ENCODE data around the gene DDR1.
"Not testable (repeated sequence)": the region's sequence is repeated elsewhere in the genome, so short reads cannot be mapped to it uniquely, and the experiment has no call there.

DDR1 gene

GRCh38 chr6:30894381-30894780 lies 10.1 kb downstream of the DDR1 start:
- DNase-seq (ENCODE audit: low read depth), result no peak

GRCh38 chr6:30894935-30895334 lies 10.6 kb downstream of the DDR1 start:
- DNase-seq (ENCODE audit: low read depth), result no peak

- DNase-seq (ENCODE audit: low read depth), result no peak
These were observed 11.0 kb downstream of the DDR1 start for GRCh38 chr6:30895343-30895742.

DNA sequence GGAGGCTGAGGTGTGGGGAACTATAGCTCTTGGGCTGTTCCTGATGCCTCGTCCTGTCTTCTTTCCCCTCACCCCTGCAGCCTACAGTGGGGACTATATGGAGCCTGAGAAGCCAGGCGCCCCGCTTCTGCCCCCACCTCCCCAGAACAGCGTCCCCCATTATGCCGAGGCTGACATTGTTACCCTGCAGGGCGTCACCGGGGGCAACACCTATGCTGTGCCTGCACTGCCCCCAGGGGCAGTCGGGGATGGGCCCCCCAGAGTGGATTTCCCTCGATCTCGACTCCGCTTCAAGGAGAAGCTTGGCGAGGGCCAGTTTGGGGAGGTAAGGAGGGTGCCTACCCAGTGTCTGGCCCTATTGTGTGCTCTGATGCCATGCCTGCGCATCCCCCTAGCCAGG lies 12.2 kb downstream of the DDR1 start:
- no peak for DNase-seq (ENCODE audit: low read depth)

- DNase-seq (ENCODE audit: low read depth), result no peak
These were observed 13.6 kb downstream of the DDR1 start for GRCh38 chr6:30897882-30898281.

DNA sequence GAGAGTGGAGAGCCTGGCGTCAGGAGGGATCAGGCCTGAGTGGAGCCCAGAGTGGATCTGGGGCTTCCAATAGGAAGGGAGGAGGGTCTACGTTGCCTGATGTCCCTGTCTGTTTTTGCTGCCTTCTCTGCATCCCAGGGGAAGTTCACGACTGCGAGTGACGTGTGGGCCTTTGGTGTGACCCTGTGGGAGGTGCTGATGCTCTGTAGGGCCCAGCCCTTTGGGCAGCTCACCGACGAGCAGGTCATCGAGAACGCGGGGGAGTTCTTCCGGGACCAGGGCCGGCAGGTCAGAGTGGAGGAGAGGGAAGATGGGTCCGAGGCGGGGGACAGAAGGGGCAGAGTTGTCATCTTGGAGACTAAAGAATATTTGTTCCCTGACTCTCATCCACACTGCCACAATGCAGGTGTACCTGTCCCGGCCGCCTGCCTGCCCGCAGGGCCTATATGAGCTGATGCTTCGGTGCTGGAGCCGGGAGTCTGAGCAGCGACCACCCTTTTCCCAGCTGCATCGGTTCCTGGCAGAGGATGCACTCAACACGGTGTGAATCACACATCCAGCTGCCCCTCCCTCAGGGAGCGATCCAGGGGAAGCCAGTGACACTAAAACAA lies 14.5 kb downstream of the DDR1 start:
- DNase-seq (ENCODE audit: low read depth), result no peak

DNA sequence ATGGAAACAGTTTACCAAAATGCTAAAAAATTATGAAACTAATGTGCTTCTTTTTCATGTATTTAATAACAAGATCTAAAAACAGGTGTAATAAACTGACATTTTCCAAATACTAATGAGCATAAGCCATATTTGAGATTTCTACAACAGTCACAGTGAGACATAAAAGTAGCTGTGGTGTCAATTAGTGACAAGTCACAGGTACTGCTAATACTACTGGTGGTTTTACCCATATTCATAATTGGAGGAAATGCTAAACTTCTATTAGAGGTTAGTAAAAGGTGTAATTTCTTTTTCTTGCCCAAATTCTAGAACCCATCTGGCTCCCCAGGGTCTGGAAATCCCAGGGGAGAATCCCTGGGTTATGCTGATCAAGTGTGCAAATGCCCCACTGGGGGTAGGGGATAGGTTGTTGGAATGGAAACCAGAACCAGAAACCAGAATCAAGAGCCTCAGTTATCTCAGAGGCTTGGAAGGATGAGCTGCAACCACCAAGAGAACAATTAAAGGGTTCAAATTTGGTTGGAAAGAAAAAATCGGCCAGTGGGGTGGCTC lies 16.6 kb downstream of the DDR1 start:
- no peak for DNase-seq (ENCODE audit: low read depth)

GRCh38 chr6:30901436-30901835 lies 17.1 kb downstream of the DDR1 start:
- no peak for DNase-seq (ENCODE audit: low read depth)

DNA sequence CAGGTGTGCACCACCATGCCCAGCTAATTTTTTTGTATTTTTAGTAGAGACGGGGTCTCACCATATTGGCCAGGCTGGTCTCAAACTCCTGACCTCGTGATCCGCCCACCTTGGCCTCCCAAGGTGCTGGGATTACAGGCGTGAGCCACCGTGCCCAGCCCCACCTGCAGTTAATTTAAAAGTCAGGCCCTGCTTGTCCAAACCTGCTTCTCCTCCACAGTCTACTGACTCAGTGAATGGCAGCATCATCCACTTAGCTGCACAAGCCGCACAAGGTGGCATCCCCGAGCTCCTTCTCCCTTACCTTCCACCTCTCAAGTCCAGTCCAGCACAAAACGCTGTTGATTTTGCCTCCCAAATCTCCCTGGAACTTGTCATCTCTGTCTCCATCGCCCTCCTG lies 17.9 kb downstream of the DDR1 start:
- not testable (repeated sequence) for DNase-seq (ENCODE audit: low read depth)

DNA sequence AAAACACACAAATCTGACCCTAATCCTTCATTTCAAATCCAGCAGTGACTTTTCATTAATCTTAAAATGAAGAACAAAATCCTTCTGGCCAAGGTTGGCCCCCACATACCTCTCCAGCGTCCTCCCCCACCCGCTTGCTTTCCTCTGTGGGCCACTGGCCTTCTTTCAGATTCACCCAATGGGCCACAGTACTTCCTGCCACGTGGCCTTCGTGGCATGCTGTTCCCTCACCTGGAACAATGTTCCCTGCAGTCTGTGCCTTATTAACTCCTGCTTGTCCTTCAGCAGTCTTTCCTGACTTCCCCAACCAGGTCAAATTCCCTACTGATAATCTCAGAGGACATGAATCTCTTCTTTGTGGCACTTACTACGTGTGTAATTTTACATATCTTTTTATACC lies 18.4 kb downstream of the DDR1 start:
- DNase-seq (ENCODE audit: low read depth), result no peak

- DNase-seq (ENCODE audit: low read depth), result no peak
These were observed 18.9 kb downstream of the DDR1 start for GRCh38 chr6:30903236-30903635.

DNA sequence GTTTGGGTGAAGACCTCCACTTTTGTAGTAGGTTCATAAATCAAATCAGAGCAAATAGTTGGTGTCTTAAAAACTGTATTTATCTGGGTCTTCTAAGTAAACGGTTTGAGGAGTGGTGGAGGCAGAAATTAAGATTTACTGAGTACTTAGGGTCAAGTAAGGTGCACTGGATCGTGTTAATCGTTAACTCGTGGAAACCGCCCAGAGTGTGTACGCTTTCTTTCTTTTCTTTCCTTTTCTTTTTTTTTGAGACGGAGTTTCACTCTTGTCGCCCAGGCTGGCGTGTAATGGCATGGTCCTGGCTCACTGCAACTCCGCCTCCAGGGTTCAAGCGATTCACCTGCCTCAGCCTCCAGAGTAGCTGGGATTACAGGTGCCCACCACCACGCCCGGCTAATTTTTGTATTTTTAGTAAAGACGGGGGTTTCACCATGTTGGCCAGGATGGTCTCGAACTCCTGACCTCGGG lies 23.0 kb downstream of the DDR1 start:
- DNase-seq (ENCODE audit: low read depth), result not testable (repeated sequence)

DNA sequence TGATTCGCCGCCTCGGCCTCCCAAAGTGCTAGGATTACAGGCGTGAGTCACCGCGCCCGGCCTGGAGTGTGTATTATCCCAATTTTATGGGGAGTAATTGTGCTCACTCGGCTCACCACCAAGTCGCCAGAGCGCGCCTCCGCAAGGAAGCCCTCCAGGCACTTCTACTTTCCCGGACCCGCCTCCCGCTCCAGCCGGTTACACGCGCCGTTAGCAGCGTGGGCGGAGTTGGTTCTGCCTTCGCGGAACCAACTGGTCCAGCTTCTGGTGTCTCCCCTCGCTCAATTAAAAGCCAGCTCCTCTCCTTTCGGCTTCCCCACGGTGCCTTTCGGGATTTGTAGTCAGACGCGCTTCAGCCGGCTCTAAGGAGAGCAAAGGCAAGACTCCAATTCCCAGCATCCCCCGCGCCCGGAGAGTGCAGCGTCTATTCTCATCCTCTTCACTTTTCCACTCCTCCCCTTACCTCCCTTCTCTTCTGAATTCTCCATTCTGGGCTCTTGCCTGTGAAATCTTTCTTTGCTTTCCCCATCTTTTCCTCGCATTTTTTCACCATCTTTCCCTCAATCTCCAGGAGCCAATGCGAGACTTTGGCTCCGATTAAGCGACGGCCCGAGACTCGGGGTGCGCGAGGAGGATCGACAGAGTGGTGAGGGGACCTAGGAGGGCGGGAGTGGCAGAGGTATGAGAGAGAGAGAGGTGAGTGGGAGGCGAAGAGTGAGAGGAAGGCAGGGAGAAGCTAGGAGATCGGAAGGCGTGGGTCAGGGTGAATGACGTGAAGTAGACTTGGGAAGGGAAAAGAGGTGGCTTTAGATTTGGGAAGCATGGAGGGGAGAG lies 23.7 kb downstream of the DDR1 start, which contains the start of gene GTF2H4:
TSS of gene GTF2H4 (plus strand) at position 450 of the 834 bp plus-strand sequence.
- peak; percentile 99 for DNase-seq (ENCODE audit: low read depth)

- no peak for DNase-seq (ENCODE audit: low read depth)
These were observed 24.4 kb downstream of the DDR1 start for GRCh38 chr6:30908700-30909099.

GRCh38 chr6:30910473-30910872 lies 26.2 kb downstream of the DDR1 start:
- DNase-seq (ENCODE audit: low read depth), result not testable (repeated sequence)

GRCh38 chr6:30912746-30913520 lies 28.6 kb downstream of the DDR1 start:
- DNase-seq (ENCODE audit: low read depth), result no peak

DNA sequence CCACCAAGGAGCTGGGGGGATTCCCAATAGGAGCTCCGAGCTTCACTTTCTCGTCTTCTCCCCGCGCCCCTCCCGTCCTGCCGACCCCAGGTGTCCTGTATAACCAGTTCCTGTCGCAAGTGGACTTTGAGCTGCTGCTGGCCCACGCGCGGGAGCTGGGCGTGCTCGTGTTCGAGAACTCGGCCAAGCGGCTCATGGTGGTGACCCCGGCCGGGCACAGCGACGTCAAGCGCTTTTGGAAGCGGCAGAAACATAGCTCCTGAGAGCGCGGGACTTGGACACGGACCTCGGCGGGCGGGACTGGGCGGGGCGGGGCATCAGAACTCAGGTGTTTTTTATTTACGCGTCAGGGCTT lies 29.4 kb downstream of the DDR1 start:
- DNase-seq (ENCODE audit: low read depth), result no peak

- DNase-seq (ENCODE audit: low read depth), result peak; percentile 88
These were observed 29.9 kb downstream of the DDR1 start, which contains the start of gene VARS2 for GRCh38 chr6:30914076-30914853. VARS2 (plus strand) TSS chr6:30914238; CDS start chr6:30914837, 599 bp downstream.

DNA sequence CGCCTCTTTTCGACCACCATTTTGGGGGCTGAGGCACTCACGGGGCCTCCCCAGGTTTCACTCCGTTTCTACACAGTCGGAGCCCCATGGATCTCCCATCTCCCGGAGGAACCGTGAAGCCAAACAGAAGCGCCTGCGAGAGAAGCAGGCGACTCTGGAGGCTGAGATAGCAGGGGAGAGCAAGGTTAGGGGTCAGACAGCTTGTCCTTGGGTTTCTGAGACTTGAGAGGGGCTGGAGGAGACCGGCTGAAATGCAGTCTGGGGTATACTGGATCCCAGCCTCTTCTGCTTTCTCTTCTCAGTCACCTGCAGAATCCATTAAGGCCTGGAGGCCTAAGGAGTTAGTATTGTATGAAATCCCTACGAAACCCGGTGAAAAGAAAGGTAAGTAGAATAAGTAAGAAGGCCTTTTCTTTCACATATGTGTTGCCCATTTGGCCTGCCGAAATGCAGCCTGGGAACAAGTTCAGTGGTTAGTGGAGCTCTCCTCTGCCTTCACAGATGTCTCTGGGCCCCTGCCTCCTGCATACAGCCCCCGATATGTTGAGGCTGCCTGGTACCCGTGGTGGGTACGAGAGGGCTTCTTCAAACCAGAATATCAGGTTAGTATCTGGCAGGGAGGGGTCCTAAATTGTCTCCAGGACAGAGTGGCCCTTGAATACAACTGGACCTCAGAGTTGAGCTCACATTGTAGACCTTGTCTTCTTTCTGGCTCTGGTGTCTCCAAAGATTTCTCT lies 30.7 kb downstream of the DDR1 start:
- DNase-seq (ENCODE audit: low read depth), result no peak

GRCh38 chr6:30915591-30915946 lies 31.2 kb downstream of the DDR1 start:
- DNase-seq (ENCODE audit: low read depth), result peak; percentile 67

GRCh38 chr6:30917041-30917440 lies 32.7 kb downstream of the DDR1 start:
- DNase-seq (ENCODE audit: low read depth), result no peak
